Measurements from ENCODE around the gene KRTAP10-8. TPM values are rescaled to one million over a fixed set of nuclear protein-coding genes. Genes with fewer than 3 reads are reported as not detected.
"Not testable (repeated sequence)": the region's sequence is repeated elsewhere in the genome, so short reads cannot be mapped to it uniquely, and the experiment has no call there.

Gene KRTAP10-8
- total RNA-seq, 1 donor from 2014 or later = not detected

DNA sequence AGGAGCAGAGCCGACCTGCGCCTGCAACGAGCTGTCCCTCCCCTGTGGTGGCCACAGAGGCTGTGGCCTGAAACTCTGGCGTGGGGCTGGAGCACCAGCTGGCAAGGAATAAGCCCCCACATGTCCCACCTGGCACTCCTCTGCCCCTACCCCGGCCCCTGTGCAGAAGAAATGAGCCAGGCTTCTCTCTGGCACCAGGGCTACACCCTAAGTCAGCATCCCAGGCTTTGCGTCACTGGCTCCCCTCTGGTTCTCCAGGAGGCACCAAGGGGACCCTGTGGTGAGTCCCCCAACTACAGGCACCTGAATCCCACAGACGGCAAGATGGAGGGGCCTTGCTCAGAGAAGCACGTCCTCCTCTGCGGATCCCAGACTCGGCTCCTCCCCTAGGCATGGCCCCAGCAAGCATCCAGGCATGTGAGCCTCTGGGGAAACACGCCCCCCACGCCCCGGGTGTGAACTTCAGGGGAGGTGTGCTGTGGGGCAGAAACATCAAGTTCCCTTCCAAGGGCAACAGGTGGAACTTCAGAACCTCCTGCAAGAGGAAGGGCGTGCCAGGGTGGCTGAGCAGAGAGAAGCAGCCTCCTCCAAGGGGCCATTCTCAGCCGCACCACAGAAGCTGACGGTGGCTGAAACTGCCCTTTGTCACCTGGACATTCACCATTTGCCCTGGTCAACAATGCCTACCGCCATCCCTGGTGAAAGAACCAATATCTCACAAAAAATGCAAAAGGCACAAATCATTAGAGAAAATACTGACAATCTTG is 8.6 kb upstream of the KRTAP10-8 start:
- TF ChIP-seq, protein P1, sequence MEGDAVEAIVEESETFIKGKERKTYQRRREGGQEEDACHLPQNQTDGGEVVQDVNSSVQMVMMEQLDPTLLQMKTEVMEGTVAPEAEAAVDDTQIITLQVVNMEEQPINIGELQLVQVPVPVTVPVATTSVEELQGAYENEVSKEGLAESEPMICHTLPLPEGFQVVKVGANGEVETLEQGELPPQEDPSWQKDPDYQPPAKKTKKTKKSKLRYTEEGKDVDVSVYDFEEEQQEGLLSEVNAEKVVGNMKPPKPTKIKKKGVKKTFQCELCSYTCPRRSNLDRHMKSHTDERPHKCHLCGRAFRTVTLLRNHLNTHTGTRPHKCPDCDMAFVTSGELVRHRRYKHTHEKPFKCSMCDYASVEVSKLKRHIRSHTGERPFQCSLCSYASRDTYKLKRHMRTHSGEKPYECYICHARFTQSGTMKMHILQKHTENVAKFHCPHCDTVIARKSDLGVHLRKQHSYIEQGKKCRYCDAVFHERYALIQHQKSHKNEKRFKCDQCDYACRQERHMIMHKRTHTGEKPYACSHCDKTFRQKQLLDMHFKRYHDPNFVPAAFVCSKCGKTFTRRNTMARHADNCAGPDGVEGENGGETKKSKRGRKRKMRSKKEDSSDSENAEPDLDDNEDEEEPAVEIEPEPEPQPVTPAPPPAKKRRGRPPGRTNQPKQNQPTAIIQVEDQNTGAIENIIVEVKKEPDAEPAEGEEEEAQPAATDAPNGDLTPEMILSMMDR (IDR thresholded peaks at IDR 0.05) = no peak
- H3K27me3 Mint-ChIP-seq (ENCODE audit: low read depth) = peaks cover 65% of the 10 kb centered on the region
- no peak overlapping the region for H3K4me3 Mint-ChIP-seq (ENCODE audit: unreplicated experiment)
- peaks cover 6% of the 10 kb centered on the region for H3K36me3 Mint-ChIP-seq (ENCODE audit: low read depth)
- H3K9me3 Mint-ChIP-seq (ENCODE audit: low read depth) = peaks cover 13% of the 10 kb centered on the region
- no peak for DNase-seq (ENCODE audit: low spot score)
- no peak overlapping the region for H3K27ac Mint-ChIP-seq (ENCODE audit: unreplicated experiment)
- no peaks in the 10 kb centered on the region for H3K4me1 Mint-ChIP-seq (ENCODE audit: low read depth)

DNA sequence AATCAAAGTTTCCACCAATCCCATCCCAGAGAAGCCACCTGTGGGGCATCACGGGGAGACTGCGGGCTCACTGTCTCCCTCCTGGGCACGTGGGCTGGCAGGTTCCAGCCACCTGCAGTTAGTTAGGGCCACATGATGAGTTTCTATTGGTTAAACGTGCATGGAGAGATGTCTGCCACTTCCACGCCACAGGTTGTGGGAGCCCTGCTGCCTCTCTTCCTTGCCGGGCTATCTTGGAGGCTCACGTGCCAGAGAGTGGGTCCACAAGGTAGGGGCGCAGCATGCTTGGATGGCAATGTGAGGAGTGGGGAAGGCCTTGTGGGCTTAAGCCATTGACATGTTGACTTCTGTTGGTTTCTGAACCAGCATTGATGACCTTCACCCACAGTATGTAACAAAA is 8.0 kb upstream of the KRTAP10-8 start:
- H3K4me1 Mint-ChIP-seq (ENCODE audit: low read depth) = no peaks in the 10 kb centered on the region
- peaks cover 61% of the 10 kb centered on the region for H3K27me3 Mint-ChIP-seq (ENCODE audit: low read depth)
- TF ChIP-seq, protein P1 (IDR thresholded peaks at IDR 0.05) = no peak
- peaks cover 10% of the 10 kb centered on the region for H3K9me3 Mint-ChIP-seq (ENCODE audit: low read depth)
- peaks cover 3% of the 10 kb centered on the region for H3K36me3 Mint-ChIP-seq (ENCODE audit: low read depth)
- DNase-seq (ENCODE audit: low spot score) = no peak
- H3K4me3 Mint-ChIP-seq (ENCODE audit: unreplicated experiment) = no peak overlapping the region
- H3K27ac Mint-ChIP-seq (ENCODE audit: unreplicated experiment) = no peak overlapping the region

DNA sequence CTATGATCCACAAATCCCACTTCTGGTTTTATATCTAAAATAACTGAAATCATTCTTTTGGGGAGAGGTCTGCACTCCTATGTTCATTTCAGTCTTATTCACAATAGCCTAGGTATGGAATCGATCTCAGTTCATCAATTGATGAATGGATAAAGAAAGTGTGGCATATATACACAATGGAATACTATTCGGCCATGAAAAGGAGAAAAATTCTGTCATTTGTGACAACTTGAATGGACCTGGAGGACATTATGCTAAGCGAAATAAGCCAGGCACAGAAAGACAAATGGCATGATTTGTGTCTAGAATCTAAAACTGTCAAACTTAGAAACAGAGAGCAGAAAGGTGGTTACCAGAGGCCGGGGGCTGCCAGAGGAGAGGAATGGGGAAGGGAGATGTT is 5.4 kb upstream of the KRTAP10-8 start:
- peaks cover 45% of the 10 kb centered on the region for H3K27me3 Mint-ChIP-seq (ENCODE audit: low read depth)

DNA sequence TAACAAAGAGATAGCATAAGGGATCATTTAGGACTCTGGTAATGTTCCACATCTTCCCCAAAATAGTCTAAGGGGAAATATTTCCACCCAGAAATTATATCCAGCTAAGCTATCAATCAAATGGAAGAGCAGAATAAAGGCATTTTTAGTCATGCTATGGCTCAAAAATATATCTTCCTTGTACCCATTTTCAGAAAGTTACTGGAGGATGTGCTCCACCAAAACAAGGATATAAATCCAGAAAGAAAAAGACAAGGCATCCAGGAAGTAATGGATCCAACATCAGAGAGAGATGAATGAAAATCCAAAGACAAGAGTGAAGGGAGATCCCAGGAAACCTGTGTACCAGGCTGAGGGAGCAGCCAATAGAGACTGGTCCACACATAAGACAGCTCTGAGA is 2.7 kb upstream of the KRTAP10-8 start:
- TF ChIP-seq, protein P1 (IDR thresholded peaks at IDR 0.05) = no peak
- no peaks in the 10 kb centered on the region for H3K4me1 Mint-ChIP-seq (ENCODE audit: low read depth)
- DNase-seq (ENCODE audit: low spot score) = no peak
- peaks cover 37% of the 10 kb centered on the region for H3K27me3 Mint-ChIP-seq (ENCODE audit: low read depth)
- H3K36me3 Mint-ChIP-seq (ENCODE audit: low read depth) = peaks cover 5% of the 10 kb centered on the region
- H3K4me3 Mint-ChIP-seq (ENCODE audit: unreplicated experiment) = no peak overlapping the region
- peaks cover 26% of the 10 kb centered on the region for H3K9me3 Mint-ChIP-seq (ENCODE audit: low read depth)
- H3K27ac Mint-ChIP-seq (ENCODE audit: unreplicated experiment) = no peak overlapping the region

More for the DNA sequence above, 5.4 kb upstream of the KRTAP10-8 start:
- H3K4me3 Mint-ChIP-seq (ENCODE audit: unreplicated experiment) = no peak overlapping the region
- H3K4me1 Mint-ChIP-seq (ENCODE audit: low read depth) = no peaks in the 10 kb centered on the region
- DNase-seq (ENCODE audit: low spot score) = no peak
- no peak overlapping the region for H3K27ac Mint-ChIP-seq (ENCODE audit: unreplicated experiment)
- H3K36me3 Mint-ChIP-seq (ENCODE audit: low read depth) = peaks cover 5% of the 10 kb centered on the region
- TF ChIP-seq, protein P1 (IDR thresholded peaks at IDR 0.05) = no peak
- peaks cover 28% of the 10 kb centered on the region for H3K9me3 Mint-ChIP-seq (ENCODE audit: low read depth)

DNA sequence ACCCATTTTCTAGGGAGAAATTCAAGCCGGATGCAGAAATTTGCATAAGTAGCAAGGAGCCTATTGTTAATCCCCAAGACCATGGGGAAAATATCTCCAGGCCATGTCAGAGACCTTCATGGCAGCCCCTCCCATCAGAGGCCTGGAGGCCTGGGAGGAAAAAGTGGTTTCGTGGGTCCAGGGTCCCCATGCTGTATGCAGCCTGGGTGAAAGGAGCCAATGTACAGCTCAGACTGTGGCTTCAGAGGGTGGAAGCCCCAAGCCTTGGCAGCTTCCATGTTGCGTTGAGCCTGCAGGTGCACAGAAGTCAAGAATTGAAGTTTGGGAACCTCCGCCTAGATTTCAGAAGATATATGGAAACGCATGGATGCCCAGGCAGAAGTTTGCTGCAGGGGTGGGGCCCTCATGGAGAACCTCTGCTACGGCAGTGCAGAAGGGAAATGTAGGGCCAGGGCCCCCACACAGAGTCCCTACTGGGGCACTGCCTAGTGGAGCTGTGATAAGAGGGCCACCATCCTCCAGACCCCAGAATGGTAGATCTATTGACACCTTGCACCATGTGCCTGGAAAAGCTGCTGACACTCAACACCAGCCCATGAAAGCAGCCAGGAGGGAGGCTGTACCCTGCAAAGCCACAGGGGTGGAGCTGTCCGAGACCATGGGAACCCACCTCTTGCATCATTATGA is 1.6 kb upstream of the KRTAP10-8 start:
- DNase-seq (ENCODE audit: low spot score); H3K27ac Mint-ChIP-seq (ENCODE audit: unreplicated experiment); H3K4me1 Mint-ChIP-seq (ENCODE audit: low read depth); H3K4me3 Mint-ChIP-seq (ENCODE audit: unreplicated experiment); H3K36me3 Mint-ChIP-seq (ENCODE audit: low read depth): not testable (repeated sequence)
- Mint-ChIP-seq H3K27me3 (ENCODE audit: low read depth) (peaks cover 32% of the 10 kb centered on the region), H3K9me3 (ENCODE audit: low read depth) (peaks cover 20% of the 10 kb centered on the region)
